DOHH2 (cell line): ENCODE data around the gene CDK13.

ENCODE experiments used
- EZH2phosphoT487 ChIP-seq: fragments of 200-600 bp; sonication (generic); IDR thresholded peaks from 2 replicates; pipeline ENCODE4 v1.6.1; 2017; ENCODE audit warnings: borderline replicate concordance, mild to moderate bottlenecking, antibody characterized with exemption, low read length, moderate library complexity, mixed read lengths
- TF ChIP-seq, protein P1 (sequence below): fragments of 200-600 bp; sonication (generic); IDR thresholded peaks from one replicate; pipeline ENCODE4 v1.5.1; 2014; ENCODE audit warnings: antibody characterized with exemption, mild to moderate bottlenecking, low read depth, low read length; ENCODE audit not compliant: poor library complexity, severe bottlenecking

DNA sequence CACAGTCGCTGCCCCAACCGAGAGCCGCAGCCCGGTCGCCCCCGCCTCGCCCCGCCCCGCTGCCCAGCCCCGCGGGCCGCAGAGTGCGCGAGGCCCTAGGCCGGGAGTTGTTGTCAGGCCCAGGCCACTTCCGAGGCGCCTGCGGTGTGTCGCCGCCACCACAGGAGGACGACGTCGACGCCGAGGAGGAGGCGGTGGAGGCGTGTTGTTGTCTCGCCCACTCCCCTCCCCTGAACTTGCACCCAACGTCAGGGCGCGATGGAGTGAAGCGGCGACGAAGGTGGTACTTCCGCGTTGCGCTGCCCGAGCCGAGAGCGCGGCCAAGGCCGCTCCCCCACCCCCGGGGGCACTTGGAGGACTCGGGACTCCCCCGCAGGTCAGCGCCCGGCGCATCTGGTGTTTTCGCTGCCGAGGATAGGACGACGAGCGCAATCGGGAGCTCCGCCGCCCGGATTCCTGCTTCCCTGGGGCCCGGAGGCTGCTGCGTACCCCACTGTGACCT is at the start of gene CDK13:
- TF ChIP-seq, protein P1, sequence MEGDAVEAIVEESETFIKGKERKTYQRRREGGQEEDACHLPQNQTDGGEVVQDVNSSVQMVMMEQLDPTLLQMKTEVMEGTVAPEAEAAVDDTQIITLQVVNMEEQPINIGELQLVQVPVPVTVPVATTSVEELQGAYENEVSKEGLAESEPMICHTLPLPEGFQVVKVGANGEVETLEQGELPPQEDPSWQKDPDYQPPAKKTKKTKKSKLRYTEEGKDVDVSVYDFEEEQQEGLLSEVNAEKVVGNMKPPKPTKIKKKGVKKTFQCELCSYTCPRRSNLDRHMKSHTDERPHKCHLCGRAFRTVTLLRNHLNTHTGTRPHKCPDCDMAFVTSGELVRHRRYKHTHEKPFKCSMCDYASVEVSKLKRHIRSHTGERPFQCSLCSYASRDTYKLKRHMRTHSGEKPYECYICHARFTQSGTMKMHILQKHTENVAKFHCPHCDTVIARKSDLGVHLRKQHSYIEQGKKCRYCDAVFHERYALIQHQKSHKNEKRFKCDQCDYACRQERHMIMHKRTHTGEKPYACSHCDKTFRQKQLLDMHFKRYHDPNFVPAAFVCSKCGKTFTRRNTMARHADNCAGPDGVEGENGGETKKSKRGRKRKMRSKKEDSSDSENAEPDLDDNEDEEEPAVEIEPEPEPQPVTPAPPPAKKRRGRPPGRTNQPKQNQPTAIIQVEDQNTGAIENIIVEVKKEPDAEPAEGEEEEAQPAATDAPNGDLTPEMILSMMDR: no peak
- TF ChIP-seq EZH2phosphoT487: no peak
